HG02763 (cell line): Measurements from ENCODE around the gene USP54.

Source experiments
- ATAC-seq: cut with Tn5 transposase; IDR thresholded peaks from one replicate; pipeline ENCODE4 v1.9.1; 2021; ENCODE audit warnings: mild to moderate bottlenecking, moderate library complexity; ENCODE audit not compliant: unreplicated experiment

The USP54 gene

GRCh38 chr10:73478636-73479035, 112.5 kb downstream of the USP54 start:
- ATAC-seq = no peak

DNA sequence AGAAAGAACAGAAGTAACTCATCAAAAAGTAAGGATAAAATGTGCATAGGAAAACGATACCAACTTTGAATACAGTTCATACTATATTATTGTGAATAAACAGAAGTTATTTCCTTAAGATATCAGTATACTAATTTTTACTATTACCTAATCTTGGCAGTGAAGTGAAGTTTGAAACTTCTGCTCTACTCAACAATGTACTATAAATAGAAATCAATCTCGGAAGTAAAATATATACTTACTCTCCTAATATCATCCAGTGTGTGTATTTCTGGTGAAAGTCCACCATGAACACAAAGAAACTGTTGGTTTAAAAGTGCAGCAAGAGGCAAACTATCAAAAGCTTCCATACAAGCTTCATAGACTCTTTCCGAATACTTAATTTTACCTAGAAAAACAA, 119.9 kb downstream of the USP54 start:
- no peak for ATAC-seq

DNA sequence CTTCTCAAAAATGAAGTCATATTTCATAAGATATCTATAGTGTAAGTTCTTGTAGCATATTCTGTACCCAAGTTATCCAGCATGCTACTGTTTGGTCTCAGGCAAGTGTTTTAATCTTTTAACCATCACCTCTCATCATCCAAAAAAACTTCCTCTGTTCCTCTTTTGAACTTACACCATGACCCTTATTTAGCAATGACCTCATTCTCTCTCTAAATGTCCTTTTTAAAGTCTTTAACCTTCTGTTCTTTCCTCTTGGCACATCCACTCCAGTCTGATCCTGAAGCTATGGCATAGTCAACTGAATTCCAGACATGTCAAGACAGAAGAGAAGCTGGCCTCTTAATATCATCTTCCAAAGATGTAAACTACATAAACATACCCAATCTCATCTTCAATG, 121.6 kb downstream of the USP54 start:
- no peak for ATAC-seq

GRCh38 chr10:73467206-73467605, 123.9 kb downstream of the USP54 start:
- no peak for ATAC-seq

- ATAC-seq = no peak
Observed at GRCh38 chr10:73465978-73466726, 125.0 kb downstream of the USP54 start.

DNA sequence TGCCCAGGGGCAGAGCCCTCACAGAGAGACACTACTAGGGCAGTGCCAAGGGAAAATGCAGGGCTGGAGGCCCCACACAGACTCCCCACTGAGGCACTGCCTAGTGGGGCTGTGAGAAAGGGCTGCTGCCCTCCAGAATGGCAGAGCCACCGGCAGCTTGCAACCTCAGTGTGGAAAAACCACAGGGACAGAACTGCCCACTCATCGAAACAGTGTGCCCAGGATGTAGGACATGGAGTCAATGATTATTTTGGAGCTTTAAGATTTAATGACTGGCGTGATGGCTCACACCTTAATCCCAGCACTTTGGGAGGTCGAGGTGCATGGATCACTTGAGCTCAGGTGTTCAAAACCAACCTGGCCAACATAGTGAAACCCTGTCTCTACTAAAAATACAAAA, 130.2 kb downstream of the USP54 start:
- ATAC-seq = no peak

DNA sequence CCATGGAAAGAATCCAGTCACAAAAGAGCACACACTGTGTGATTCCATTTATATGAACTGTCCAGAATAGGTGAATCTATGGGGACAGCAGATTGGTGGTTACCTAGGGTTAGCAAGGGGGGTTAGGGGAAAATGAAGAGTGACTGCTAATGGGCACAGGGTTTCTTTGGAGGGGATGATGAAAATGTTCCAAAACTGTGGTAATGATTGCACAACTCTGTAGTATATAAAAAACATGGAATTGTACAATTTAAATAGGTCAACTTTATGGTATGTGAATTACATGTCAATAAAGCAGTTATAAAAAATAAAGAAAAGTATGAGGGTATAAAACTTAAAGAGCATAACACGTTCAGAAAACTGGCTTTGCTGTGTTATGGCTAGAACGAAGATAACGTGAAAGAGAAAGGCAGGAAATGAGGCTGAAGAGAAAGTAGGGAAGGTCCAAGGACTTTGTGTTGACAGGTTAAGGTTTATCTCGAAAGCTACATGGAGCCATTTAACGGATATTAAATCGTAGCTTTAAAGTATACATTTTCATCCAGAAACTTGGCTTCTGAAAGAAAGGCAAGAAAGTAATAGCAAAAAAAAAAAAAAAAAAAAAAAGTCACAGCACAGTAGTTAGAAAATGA, 131.3 kb downstream of the USP54 start:
- no peak for ATAC-seq

DNA sequence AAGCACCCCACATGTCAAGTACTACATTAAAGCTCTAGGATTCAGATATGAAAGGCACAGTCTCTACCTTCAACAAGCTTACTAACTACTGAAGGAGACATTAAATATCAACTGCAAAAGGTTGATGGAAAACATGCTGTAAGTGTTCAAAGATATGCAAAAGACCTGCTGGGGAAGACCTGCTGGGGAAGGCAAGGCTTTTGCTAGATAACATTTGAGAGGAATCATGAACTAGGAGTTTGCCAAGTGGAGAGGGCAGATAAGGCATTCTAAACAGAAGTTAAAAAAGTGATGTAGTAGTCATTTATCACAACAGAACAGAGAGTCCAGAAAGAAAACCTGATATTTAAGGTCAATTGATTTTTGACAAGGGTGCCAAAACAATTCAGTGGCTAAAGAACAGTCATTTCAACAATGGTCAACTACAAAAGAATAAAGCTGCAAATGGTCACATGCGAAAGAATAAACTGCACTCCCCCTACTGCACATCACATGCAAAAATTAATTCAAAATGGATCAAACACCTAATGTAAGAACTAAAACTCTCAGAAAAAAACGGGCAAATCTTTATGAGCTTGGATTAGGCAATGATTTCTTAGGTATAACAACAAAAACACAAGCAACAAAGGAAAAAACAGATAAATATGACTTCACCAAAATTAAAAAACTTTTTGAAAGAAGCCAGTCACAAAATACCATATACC, 134.8 kb downstream of the USP54 start:
- no peak for ATAC-seq

GRCh38 chr10:73449113-73449512, 142.0 kb downstream of the USP54 start:
- ATAC-seq = no peak

DNA sequence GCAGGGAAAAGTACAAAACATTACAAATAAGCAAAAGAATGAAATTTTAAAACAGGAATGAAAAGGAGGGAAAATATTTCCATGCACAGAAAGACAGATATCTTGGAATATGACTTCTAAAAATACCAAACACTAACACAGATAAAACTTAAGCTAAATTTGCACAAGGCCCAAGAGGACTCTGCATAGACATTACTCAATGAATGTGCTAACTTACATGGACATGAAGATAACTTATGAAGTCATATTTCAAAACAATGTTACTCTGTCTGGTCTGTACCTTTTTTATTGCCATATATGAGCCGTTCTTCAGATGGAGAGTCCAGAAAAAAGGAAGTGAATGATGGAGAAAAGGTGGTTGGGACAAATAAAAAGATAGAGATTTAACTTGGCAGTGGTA, 142.8 kb downstream of the USP54 start:
- ATAC-seq = no peak
